Stimulated activated CD4-positive, alpha-beta T cell treated with anti-CD3 and anti-CD28 coated beads, Interleukin-2, amount 100 ng/mL, for 4 hours (primary cell): ENCODE results near the gene BABAM2.

Experiments
- DNase-seq: peaks from one replicate; pipeline ENCODE4 v3.0.0-alpha.2; 2020; ENCODE audit warnings: low read depth

Gene BABAM2

GRCh38 chr2:28282861-28283646 is 392.5 kb downstream of the BABAM2 start:
- no peak for DNase-seq

- no peak for DNase-seq
Observed at GRCh38 chr2:28283861-28284260, 393.3 kb downstream of the BABAM2 start.

GRCh38 chr2:28286678-28287077 is 396.1 kb downstream of the BABAM2 start:
- no peak for DNase-seq

- no peak for DNase-seq
Observed at GRCh38 chr2:28287256-28287915, 396.9 kb downstream of the BABAM2 start.

- DNase-seq: no peak
Observed at GRCh38 chr2:28288620-28289019, 398.1 kb downstream of the BABAM2 start.

- DNase-seq: no peak
Observed at GRCh38 chr2:28291811-28292440, 401.4 kb downstream of the BABAM2 start.

- DNase-seq: no peak
Observed at GRCh38 chr2:28292491-28292890, 402.0 kb downstream of the BABAM2 start.

- no peak for DNase-seq
Observed at GRCh38 chr2:28293416-28293815, 402.9 kb downstream of the BABAM2 start.

GRCh38 chr2:28294451-28294850 is 403.9 kb downstream of the BABAM2 start:
- DNase-seq: no peak

GRCh38 chr2:28296243-28296642 is 405.7 kb downstream of the BABAM2 start:
- no peak for DNase-seq

GRCh38 chr2:28296904-28297303 is 406.4 kb downstream of the BABAM2 start:
- no peak for DNase-seq

- DNase-seq: no peak
Observed at GRCh38 chr2:28297531-28297930, 407.0 kb downstream of the BABAM2 start.

- DNase-seq: no peak
Observed at GRCh38 chr2:28298406-28298805, 407.9 kb downstream of the BABAM2 start.

- DNase-seq: no peak
Observed at GRCh38 chr2:28300485-28301341, 410.2 kb downstream of the BABAM2 start.

- no peak for DNase-seq
Observed at GRCh38 chr2:28305202-28305601, 414.7 kb downstream of the BABAM2 start.

GRCh38 chr2:28310107-28310506 is 419.6 kb downstream of the BABAM2 start:
- DNase-seq: no peak

GRCh38 chr2:28311660-28312249 is 421.2 kb downstream of the BABAM2 start:
- no peak for DNase-seq

GRCh38 chr2:28312307-28313219 is 422.0 kb downstream of the BABAM2 start:
- DNase-seq: no peak

- no peak for DNase-seq
Observed at GRCh38 chr2:28313220-28313784, 422.8 kb downstream of the BABAM2 start.

GRCh38 chr2:28314968-28315367 is 424.4 kb downstream of the BABAM2 start:
- no peak for DNase-seq
